ENCODE results near the gene HLA-DOB. TPM values are rescaled to one million over a fixed set of nuclear protein-coding genes. Genes with fewer than 3 reads are reported as not detected.

The HLA-DOB gene
- total and polyA plus RNA-seq, 10 of the 15 experiments (the other 5 are each of a cell fraction or from before 2014, with no cell fraction given), result 27.4 to 79.1 (median 37.0) TPM

GRCh38 chr6:32839356-32839755 is 22.6 kb upstream of the HLA-DOB start:
- no peaks in the 10 kb centered on the region for H3K9me3 ChIP-seq (replicated peaks; ENCODE audit: control insufficient read depth, insufficient read depth, low read length)
- no peak for FAIRE-seq
- 83% methylated on average over 15 of the region's 15 CpGs for WGBS (ENCODE audit: insufficient coverage, insufficient replicate concordance, low lambda C conversion rate, missing lambda C conversion rate)
- no peak overlapping the region for H3K27ac ChIP-seq (ENCODE audit: control insufficient read depth, insufficient read depth)
- H4K20me1 ChIP-seq (ENCODE audit: control insufficient read depth, insufficient read depth), result no peaks in the 10 kb centered on the region
- BruUV-seq (replicated peaks), result no TSS peak
- H3K9ac ChIP-seq (ENCODE audit: control insufficient read depth, insufficient read depth, low read length), result no peak overlapping the region
- peaks cover 60% of the 10 kb centered on the region for H3K79me2 ChIP-seq (ENCODE audit: control insufficient read depth, insufficient read depth, low read length)
- H2AFZ ChIP-seq (ENCODE audit: control insufficient read depth, low read depth, low read length), result no peak overlapping the region
- no peaks in the 10 kb centered on the region for H3K27me3 ChIP-seq (replicated peaks in 1 of 2; ENCODE audit: control insufficient read depth in 2 of 2, insufficient read depth in 2 of 2, low read length in 1 of 2)
- peaks cover 7 to 37% of the 10 kb centered on the region in 2 experiments for H3K36me3 ChIP-seq (ENCODE audit: control insufficient read depth in 2 of 2, insufficient read depth in 2 of 2, low read length in 1 of 2)
- peaks cover 53% of the 10 kb centered on the region for H3K4me1 ChIP-seq (ENCODE audit: control insufficient read depth, insufficient read depth, low read length)
- no peak for DNase-seq (ENCODE audit: low read depth, low spot score)
- SMC1A ChIA-PET (ENCODE audit: uncharacterized antibody, unreplicated experiment), result interaction anchor here (1.0 to 6.8 kb wide), 28 partner anchors 8 to 169 kb away, joined by 3 to 226 read pairs (median 6); partner anchors contain the start of genes HLA-DMA, PSMB9 and TAP1
- H3K4me2 ChIP-seq (ENCODE audit: control insufficient read depth, insufficient read depth), result no peak overlapping the region
- CTCF ChIA-PET, result interaction anchor here (0.7 to 10.7 kb wide), 34 partner anchors 11 to 426 kb away, joined by 3 to 311 read pairs (median 8); partner anchors contain the start of genes HLA-DMA, HLA-DMB, HLA-DOB and PSMB9
- no peak overlapping the region for H3K4me3 ChIP-seq
- TF ChIP-seq, protein P1, sequence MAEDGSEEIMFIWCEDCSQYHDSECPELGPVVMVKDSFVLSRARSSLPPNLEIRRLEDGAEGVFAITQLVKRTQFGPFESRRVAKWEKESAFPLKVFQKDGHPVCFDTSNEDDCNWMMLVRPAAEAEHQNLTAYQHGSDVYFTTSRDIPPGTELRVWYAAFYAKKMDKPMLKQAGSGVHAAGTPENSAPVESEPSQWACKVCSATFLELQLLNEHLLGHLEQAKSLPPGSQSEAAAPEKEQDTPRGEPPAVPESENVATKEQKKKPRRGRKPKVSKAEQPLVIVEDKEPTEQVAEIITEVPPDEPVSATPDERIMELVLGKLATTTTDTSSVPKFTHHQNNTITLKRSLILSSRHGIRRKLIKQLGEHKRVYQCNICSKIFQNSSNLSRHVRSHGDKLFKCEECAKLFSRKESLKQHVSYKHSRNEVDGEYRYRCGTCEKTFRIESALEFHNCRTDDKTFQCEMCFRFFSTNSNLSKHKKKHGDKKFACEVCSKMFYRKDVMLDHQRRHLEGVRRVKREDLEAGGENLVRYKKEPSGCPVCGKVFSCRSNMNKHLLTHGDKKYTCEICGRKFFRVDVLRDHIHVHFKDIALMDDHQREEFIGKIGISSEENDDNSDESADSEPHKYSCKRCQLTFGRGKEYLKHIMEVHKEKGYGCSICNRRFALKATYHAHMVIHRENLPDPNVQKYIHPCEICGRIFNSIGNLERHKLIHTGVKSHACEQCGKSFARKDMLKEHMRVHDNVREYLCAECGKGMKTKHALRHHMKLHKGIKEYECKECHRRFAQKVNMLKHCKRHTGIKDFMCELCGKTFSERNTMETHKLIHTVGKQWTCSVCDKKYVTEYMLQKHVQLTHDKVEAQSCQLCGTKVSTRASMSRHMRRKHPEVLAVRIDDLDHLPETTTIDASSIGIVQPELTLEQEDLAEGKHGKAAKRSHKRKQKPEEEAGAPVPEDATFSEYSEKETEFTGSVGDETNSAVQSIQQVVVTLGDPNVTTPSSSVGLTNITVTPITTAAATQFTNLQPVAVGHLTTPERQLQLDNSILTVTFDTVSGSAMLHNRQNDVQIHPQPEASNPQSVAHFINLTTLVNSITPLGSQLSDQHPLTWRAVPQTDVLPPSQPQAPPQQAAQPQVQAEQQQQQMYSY (CRISPR knock-in tag; IDR thresholded peaks at IDR 0.05), result no peak
- TF ChIP-seq TCF7 (IDR thresholded peaks at IDR 0.05; ENCODE audit: borderline replicate concordance) (no peak), ATF3 (IDR thresholded peaks at IDR 0.05; ENCODE audit: borderline replicate concordance, extremely low read depth, low read depth, low read length) (no peak), MLLT1 (IDR thresholded peaks at IDR 0.05) (0 out of 2 replicates have a peak, but pooled peaks have one; percentile 32)
- POLR2A ChIA-PET, result interaction anchor here (0.6 to 10.5 kb wide), 17 partner anchors 17 to 393 kb away, joined by 3 to 357 read pairs (median 4); partner anchors contain the start of genes HLA-DMB, PSMB9 and TAP1
- intact Hi-C loops (cut with micrococcal nuclease; ENCODE audit: unreplicated experiment), result loop anchor here (2.0 kb wide), 1 partner anchor 105 kb away; no protein-coding TSS in a partner anchor
- ATAC-seq, result no peak
- in situ Hi-C loops (cut with MboI), result no loop called here
- RAD21 ChIA-PET (ENCODE audit: unreplicated experiment), result interaction anchor here (1.3 to 10.5 kb wide), 17 partner anchors 11 to 403 kb away, joined by 3 to 269 read pairs (median 11); partner anchors contain the start of genes HLA-DMA, HLA-DMB, PSMB9 and TAP1

Measured in GM12878 (cell line).